Hematopoietic multipotent progenitor cell treated with erythropoietin and hydrocortisone succinate and interleukin-3 and kit ligand, for 15 days (in vitro differentiated cells): Measurements from ENCODE around the gene PRRG2.
A peak's percentile ranks its signal among the peaks of the same experiment; 100 is the strongest.

ENCODE experiments used
- DNase-seq: peaks from one replicate; pipeline ENCODE4 v3.0.0-alpha.2; 2015; ENCODE audit warnings: low spot score

Gene PRRG2

GRCh38 chr19:49557641-49558325 is 23.3 kb upstream of the PRRG2 start:
- DNase-seq, result no peak

- no peak for DNase-seq
These were observed 22.5 kb upstream of the PRRG2 start for GRCh38 chr19:49558591-49558990.

- no peak for DNase-seq
These were observed 21.7 kb upstream of the PRRG2 start for GRCh38 chr19:49559443-49559842.

GRCh38 chr19:49559928-49560327 is 21.2 kb upstream of the PRRG2 start:
- DNase-seq, result no peak

GRCh38 chr19:49560358-49560900 is 20.7 kb upstream of the PRRG2 start:
- no peak for DNase-seq

GRCh38 chr19:49564616-49565045 is 16.5 kb upstream of the PRRG2 start:
- peak; percentile 11 for DNase-seq

GRCh38 chr19:49565261-49565660 is 15.9 kb upstream of the PRRG2 start:
- peak; percentile 62 for DNase-seq

GRCh38 chr19:49566302-49566701 is 14.8 kb upstream of the PRRG2 start:
- DNase-seq, result no peak

- DNase-seq, result no peak
These were observed 13.2 kb upstream of the PRRG2 start for GRCh38 chr19:49567861-49568441.

- peak; percentile 91 for DNase-seq
These were observed 10.8 kb upstream of the PRRG2 start for GRCh38 chr19:49570138-49570856.

- DNase-seq, result no peak
These were observed 10.0 kb upstream of the PRRG2 start for GRCh38 chr19:49570997-49571676.

GRCh38 chr19:49573009-49573408 is 8.1 kb upstream of the PRRG2 start:
- DNase-seq, result no peak

- DNase-seq, result no peak
These were observed 7.7 kb upstream of the PRRG2 start for GRCh38 chr19:49573425-49573824.

GRCh38 chr19:49574206-49574755 is 6.8 kb upstream of the PRRG2 start:
- DNase-seq, result no peak

GRCh38 chr19:49579193-49579592 is 1.9 kb upstream of the PRRG2 start:
- no peak for DNase-seq

GRCh38 chr19:49579947-49580263 is 1.2 kb upstream of the PRRG2 start:
- no peak for DNase-seq

- peak; percentile 98 for DNase-seq
These were observed 681 bp upstream of the PRRG2 start, which contains the start of gene NOSIP for GRCh38 chr19:49580264-49581006. Gene NOSIP (minus strand): TSS chr19:49580556. CDS start chr19:49560691, 19,865 bp downstream.

GRCh38 chr19:49583239-49583638 is 2.1 kb downstream of the PRRG2 start:
- DNase-seq, result no peak

- no peak for DNase-seq
These were observed 3.9 kb downstream of the PRRG2 start for GRCh38 chr19:49585023-49585422.

GRCh38 chr19:49587227-49587626 is 6.1 kb downstream of the PRRG2 start:
- DNase-seq, result no peak

- no peak for DNase-seq
These were observed 7.4 kb downstream of the PRRG2 start for GRCh38 chr19:49588365-49589122.
